Right lobe of liver (tissue), 4 donors: ENCODE measurements around the gene TGFBR3.

Experiments
- POLR2A ChIP-seq: fragments of 450-650 bp; IDR thresholded peaks from one replicate; pipeline ENCODE4 v1.6.1; 2017; ENCODE audit warnings: antibody characterized with exemption, mild to moderate bottlenecking
- TF ChIP-seq, protein P1 (sequence below), 4 donors: fragments of 200-600 bp in 3 of 4; fragments of 450-650 bp in 1 of 4; IDR thresholded peaks; one replicate each; pipeline versions ENCODE4 v1.5.1 to v1.8.0; 2016 to 2022; ENCODE audit warnings: antibody characterized with exemption in 4 of 4, mild to moderate bottlenecking in 2 of 4
- donor health status: DM: no; HTN: no; CAD: no.
- donor health status: DM: no; HTN: no; CAD: no.
- donor health status: DM: no; HTN: yes; CAD: no.

DNA sequence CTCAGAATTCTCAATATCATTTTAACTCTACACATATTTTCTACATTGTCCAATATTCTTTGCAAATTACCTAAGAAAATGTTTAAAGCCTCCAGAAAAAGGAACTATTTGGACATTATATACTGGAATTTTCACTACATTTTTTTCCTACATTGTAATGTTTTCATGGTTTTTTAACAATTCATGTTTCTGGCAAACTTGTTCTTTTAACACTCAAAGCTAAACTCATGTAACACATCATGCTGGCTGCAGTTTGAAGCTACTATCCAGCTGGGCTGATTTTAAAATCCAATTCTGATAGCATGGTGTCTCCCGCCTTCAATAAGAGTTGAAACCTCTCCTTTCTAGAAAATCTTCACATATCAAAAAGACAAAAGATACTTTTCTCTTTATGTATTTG, 52.0 kb downstream of the TGFBR3 start:
- TF ChIP-seq POLR2A, result no peak
- TF ChIP-seq, protein P1, sequence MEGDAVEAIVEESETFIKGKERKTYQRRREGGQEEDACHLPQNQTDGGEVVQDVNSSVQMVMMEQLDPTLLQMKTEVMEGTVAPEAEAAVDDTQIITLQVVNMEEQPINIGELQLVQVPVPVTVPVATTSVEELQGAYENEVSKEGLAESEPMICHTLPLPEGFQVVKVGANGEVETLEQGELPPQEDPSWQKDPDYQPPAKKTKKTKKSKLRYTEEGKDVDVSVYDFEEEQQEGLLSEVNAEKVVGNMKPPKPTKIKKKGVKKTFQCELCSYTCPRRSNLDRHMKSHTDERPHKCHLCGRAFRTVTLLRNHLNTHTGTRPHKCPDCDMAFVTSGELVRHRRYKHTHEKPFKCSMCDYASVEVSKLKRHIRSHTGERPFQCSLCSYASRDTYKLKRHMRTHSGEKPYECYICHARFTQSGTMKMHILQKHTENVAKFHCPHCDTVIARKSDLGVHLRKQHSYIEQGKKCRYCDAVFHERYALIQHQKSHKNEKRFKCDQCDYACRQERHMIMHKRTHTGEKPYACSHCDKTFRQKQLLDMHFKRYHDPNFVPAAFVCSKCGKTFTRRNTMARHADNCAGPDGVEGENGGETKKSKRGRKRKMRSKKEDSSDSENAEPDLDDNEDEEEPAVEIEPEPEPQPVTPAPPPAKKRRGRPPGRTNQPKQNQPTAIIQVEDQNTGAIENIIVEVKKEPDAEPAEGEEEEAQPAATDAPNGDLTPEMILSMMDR (IDR thresholded peaks at IDR 0.05), result no peak
